Measurements from ENCODE around the gene APOBR.
A peak's percentile ranks its signal among the peaks of the same experiment; 100 is the strongest.

Gene APOBR

GRCh38 chr16:28534542-28535373, 40.3 kb downstream of the APOBR start (continued):
- TF ChIP-seq PPARA (CRISPR knock-in tag; IDR thresholded peaks at IDR 0.05; ENCODE audit: borderline replicate concordance) (no peak), ZFP3 (CRISPR knock-in tag; IDR thresholded peaks at IDR 0.05) (no peak)

- ATAC-seq, result no peak
Observed at GRCh38 chr16:28537076-28537475, 42.6 kb downstream of the APOBR start.

GRCh38 chr16:28537964-28538732, 43.7 kb downstream of the APOBR start:
- no peak for ATAC-seq
- TF ChIP-seq TCF4 (CRISPR knock-in tag; IDR thresholded peaks at IDR 0.05; ENCODE audit: borderline replicate concordance) (no peak), ZNF70 (CRISPR knock-in tag; IDR thresholded peaks at IDR 0.05) (no peak), BACH2 (CRISPR knock-in tag; IDR thresholded peaks at IDR 0.05; ENCODE audit: borderline replicate concordance) (no peak), ESRRG (CRISPR knock-in tag; IDR thresholded peaks at IDR 0.05) (no peak), ZNF565 (CRISPR knock-in tag; conservative IDR thresholded peaks at IDR 0.05; ENCODE audit: low read depth) (no peak), CSDC2 (CRISPR knock-in tag; IDR thresholded peaks at IDR 0.05) (no peak)

More at GRCh38 chr16:28537076-28537475, 42.6 kb downstream of the APOBR start:
- TF ChIP-seq BACH2 (CRISPR knock-in tag; IDR thresholded peaks at IDR 0.05; ENCODE audit: borderline replicate concordance), result no peak
- no peak for TF ChIP-seq ZFP30 (CRISPR knock-in tag; IDR thresholded peaks at IDR 0.05)
- TF ChIP-seq ISL1 (CRISPR knock-in tag; IDR thresholded peaks at IDR 0.05), result no peak
- no peak for TF ChIP-seq CSDC2 (CRISPR knock-in tag; IDR thresholded peaks at IDR 0.05)
- TF ChIP-seq TOX (CRISPR knock-in tag; IDR thresholded peaks at IDR 0.05; ENCODE audit: borderline replicate concordance), result no peak
- TF ChIP-seq SNAI2 (CRISPR knock-in tag; IDR thresholded peaks at IDR 0.05), result no peak
- TF ChIP-seq ZFP3 (CRISPR knock-in tag; IDR thresholded peaks at IDR 0.05), result no peak
- no peak for TF ChIP-seq ESRRG (CRISPR knock-in tag; IDR thresholded peaks at IDR 0.05)
- no peak for TF ChIP-seq RARB (CRISPR knock-in tag; IDR thresholded peaks at IDR 0.05)

- peak; percentile 63 for ATAC-seq
Observed at GRCh38 chr16:28538733-28539596, 44.5 kb downstream of the APOBR start, which contains the start of gene NUPR1. NUPR1 (minus strand) TSS chr16:28538974; CDS start chr16:28538907, 67 bp downstream.

GRCh38 chr16:28540346-28540745, 45.9 kb downstream of the APOBR start:
- no peak for ATAC-seq
- TF ChIP-seq CREB5 (CRISPR knock-in tag; IDR thresholded peaks at IDR 0.05; ENCODE audit: low read depth) (no peak), POU6F1 (CRISPR knock-in tag; IDR thresholded peaks at IDR 0.05; ENCODE audit: borderline replicate concordance, low read depth) (no peak), SNAI2 (CRISPR knock-in tag; IDR thresholded peaks at IDR 0.05) (no peak), TSHZ2 (CRISPR knock-in tag; IDR thresholded peaks at IDR 0.05) (no peak), TCF4 (CRISPR knock-in tag; IDR thresholded peaks at IDR 0.05; ENCODE audit: borderline replicate concordance) (no peak), ZFP30 (CRISPR knock-in tag; IDR thresholded peaks at IDR 0.05) (no peak), ZFP3 (CRISPR knock-in tag; IDR thresholded peaks at IDR 0.05) (no peak), ZNF8 (CRISPR knock-in tag; IDR thresholded peaks at IDR 0.05) (no peak), ZNF565 (CRISPR knock-in tag; conservative IDR thresholded peaks at IDR 0.05; ENCODE audit: low read depth) (no peak), RARB (CRISPR knock-in tag; IDR thresholded peaks at IDR 0.05) (no peak), ARNTL (CRISPR knock-in tag; IDR thresholded peaks at IDR 0.05; ENCODE audit: borderline replicate concordance, low read depth) (no peak)

More at GRCh38 chr16:28538733-28539596, 44.5 kb downstream of the APOBR start, which contains the start of gene NUPR1:
- TF ChIP-seq PPARA (CRISPR knock-in tag; IDR thresholded peaks at IDR 0.05; ENCODE audit: borderline replicate concordance) (no peak), TOX (CRISPR knock-in tag; IDR thresholded peaks at IDR 0.05; ENCODE audit: borderline replicate concordance) (no peak), POU6F1 (CRISPR knock-in tag; IDR thresholded peaks at IDR 0.05; ENCODE audit: borderline replicate concordance, low read depth) (no peak), ZNF70 (CRISPR knock-in tag; IDR thresholded peaks at IDR 0.05) (no peak), OSR1 (CRISPR knock-in tag; IDR thresholded peaks at IDR 0.05) (no peak), SNAI2 (CRISPR knock-in tag; IDR thresholded peaks at IDR 0.05) (no peak), ZFP3 (CRISPR knock-in tag; IDR thresholded peaks at IDR 0.05) (no peak), BACH2 (CRISPR knock-in tag; IDR thresholded peaks at IDR 0.05; ENCODE audit: borderline replicate concordance) (no peak), ZNF8 (CRISPR knock-in tag; IDR thresholded peaks at IDR 0.05) (no peak), ISL1 (CRISPR knock-in tag; IDR thresholded peaks at IDR 0.05) (no peak), GLIS3 (CRISPR knock-in tag; IDR thresholded peaks at IDR 0.05) (no peak), RARB (CRISPR knock-in tag; IDR thresholded peaks at IDR 0.05) (no peak), CSDC2 (CRISPR knock-in tag; IDR thresholded peaks at IDR 0.05) (no peak), TCF4 (CRISPR knock-in tag; IDR thresholded peaks at IDR 0.05; ENCODE audit: borderline replicate concordance) (no peak)

Data from SK-N-SH treated with all-trans-retinoic acid at 6 μM for 48 hours (cell line).